ENCODE results near the gene ACTR1A. TPM values are rescaled to one million over a fixed set of nuclear protein-coding genes. Genes with fewer than 3 reads are reported as not detected.

ACTR1A gene
- total and polyA plus RNA-seq, 2 donors (not counting 1 experiment from before 2014, with no cell fraction given): 38.3 to 58.3 TPM

DNA sequence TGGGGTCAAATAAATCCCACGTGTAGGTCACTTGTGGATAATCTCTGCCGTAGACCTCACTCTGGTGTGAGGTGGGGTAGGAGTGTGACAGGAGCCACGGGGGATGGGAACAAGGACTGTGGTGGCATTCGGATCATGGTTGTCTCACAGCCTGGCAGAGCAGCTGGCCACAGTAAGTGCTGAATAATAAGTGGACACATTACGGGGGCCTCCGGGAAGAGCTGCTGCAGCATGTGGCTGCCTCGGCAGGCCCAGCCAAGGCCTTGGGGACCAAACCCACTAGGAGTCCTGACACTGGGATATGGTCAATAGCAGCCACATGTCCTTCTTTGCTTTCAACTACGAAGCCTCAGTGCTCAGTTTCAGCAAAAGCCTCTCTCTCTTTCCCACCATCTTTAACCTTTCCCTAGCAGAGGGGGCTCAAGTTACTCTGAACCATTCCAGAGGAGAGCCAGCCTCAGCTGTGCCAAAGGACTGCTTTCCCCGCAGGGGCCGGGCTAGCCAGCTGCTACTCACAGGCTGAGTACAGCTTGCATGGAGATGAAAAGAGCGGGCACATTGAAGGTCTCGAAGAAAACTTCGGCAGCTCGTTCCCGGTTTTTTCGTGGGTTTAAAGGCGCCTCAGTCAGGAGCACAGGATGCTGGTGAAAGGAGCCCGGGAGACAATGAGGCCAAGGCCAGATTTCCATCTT, 17.3 kb downstream of the ACTR1A start:
- TF ChIP-seq, protein P1, sequence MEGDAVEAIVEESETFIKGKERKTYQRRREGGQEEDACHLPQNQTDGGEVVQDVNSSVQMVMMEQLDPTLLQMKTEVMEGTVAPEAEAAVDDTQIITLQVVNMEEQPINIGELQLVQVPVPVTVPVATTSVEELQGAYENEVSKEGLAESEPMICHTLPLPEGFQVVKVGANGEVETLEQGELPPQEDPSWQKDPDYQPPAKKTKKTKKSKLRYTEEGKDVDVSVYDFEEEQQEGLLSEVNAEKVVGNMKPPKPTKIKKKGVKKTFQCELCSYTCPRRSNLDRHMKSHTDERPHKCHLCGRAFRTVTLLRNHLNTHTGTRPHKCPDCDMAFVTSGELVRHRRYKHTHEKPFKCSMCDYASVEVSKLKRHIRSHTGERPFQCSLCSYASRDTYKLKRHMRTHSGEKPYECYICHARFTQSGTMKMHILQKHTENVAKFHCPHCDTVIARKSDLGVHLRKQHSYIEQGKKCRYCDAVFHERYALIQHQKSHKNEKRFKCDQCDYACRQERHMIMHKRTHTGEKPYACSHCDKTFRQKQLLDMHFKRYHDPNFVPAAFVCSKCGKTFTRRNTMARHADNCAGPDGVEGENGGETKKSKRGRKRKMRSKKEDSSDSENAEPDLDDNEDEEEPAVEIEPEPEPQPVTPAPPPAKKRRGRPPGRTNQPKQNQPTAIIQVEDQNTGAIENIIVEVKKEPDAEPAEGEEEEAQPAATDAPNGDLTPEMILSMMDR (IDR thresholded peaks at IDR 0.05): no peak
- no peak for TF ChIP-seq EZH2 (IDR thresholded peaks at IDR 0.05; ENCODE audit: borderline replicate concordance, insufficient read depth, low read depth, low read length, poor library complexity, severe bottlenecking)
- ATAC-seq (ENCODE audit: low read depth) (no peak), DNase-seq (no peak)
- ChIA-PET CTCF (interaction anchor here (1.0 to 1.1 kb wide), 2 partner anchors 11 to 133 kb away, joined by 3 read pairs; no protein-coding TSS in a partner anchor), POLR2A (no interaction called here)
- Histone ChIP-seq H3K27ac (ENCODE audit: low read length in 2 of 2) (no peak overlapping the region), H3K9ac (ENCODE audit: low read length) (no peak overlapping the region), H3K79me2 (ENCODE audit: control insufficient read depth, insufficient read depth, low read length) (no peaks in the 10 kb centered on the region), H3K4me3 (ENCODE audit: control extremely low read depth in 1 of 5, extremely low read depth in 1 of 5, insufficient read depth in 1 of 5, low read depth in 2 of 5, low read length in 4 of 5) (no peak overlapping the region), H3K36me3 (replicated peaks in 1 of 2; ENCODE audit: control extremely low read depth in 1 of 2, control insufficient read depth in 1 of 2, extremely low read depth in 1 of 2, insufficient read depth in 2 of 2, low read length in 1 of 2) (peaks cover 4 to 90% of the 10 kb centered on the region in 2 experiments), H2AFZ (ENCODE audit: insufficient read depth, low read depth, low read length, poor library complexity, severe bottlenecking) (no peak overlapping the region), H3K4me2 (replicated peaks; ENCODE audit: low read depth, low read length, poor library complexity, severe bottlenecking) (no peak overlapping the region), H3K9me3 (ENCODE audit: control extremely low read depth in 1 of 3, control insufficient read depth in 2 of 3, insufficient read depth in 1 of 3, low read length in 2 of 3) (no peaks in the 10 kb centered on the region), H4K20me1 (ENCODE audit: control insufficient read depth, insufficient read depth, low read length, poor library complexity, severe bottlenecking) (peaks cover 9% of the 10 kb centered on the region), H3K27me3 (replicated peaks in 1 of 4; ENCODE audit: control extremely low read depth in 1 of 4, control insufficient read depth in 3 of 4, insufficient read depth in 4 of 4, low read length in 3 of 4) (no peaks in the 10 kb centered on the region), H3K4me1 (ENCODE audit: control insufficient read depth in 2 of 2, insufficient read depth in 2 of 2, low read length in 2 of 2) (no peaks in the 10 kb centered on the region)
- 97% methylated on average over 18 of the region's 18 CpGs for WGBS (ENCODE audit: insufficient coverage)
- Mint-ChIP-seq H3K4me1 (no peaks in the 10 kb centered on the region), H3K27ac (no peak overlapping the region), H3K4me3 (no peak overlapping the region), H3K27me3 (no peaks in the 10 kb centered on the region), H3K9me3 (ENCODE audit: insufficient read depth) (no peaks in the 10 kb centered on the region)
- intact Hi-C loops (cut with micrococcal nuclease): no loop called here

DNA sequence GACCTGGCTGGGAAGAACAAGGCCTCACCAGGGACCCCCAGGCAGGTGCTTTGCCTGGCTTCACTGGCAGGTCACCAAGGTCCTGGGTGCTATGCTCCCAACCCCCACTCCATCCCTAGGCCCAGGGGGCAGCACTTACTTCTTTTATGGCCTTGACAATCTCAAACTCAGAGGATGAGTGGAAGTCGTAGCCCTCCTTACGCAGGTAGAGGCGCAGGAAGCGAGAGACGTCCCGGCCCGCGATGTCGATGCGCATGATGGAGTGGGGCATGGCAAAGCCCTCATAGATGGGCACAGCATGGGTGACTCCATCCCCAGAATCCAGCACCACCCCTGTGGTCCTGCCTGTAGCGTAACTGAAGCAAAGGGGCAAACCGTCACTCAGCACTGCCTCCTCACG, 18.5 kb downstream of the ACTR1A start:
- Histone ChIP-seq H3K27ac (ENCODE audit: low read length in 2 of 2) (no peak overlapping the region), H3K9me3 (ENCODE audit: control extremely low read depth in 1 of 3, control insufficient read depth in 2 of 3, insufficient read depth in 1 of 3, low read length in 2 of 3) (no peaks in the 10 kb centered on the region), H3K4me2 (replicated peaks; ENCODE audit: low read depth, low read length, poor library complexity, severe bottlenecking) (no peak overlapping the region), H2AFZ (ENCODE audit: insufficient read depth, low read depth, low read length, poor library complexity, severe bottlenecking) (no peak overlapping the region), H3K79me2 (ENCODE audit: control insufficient read depth, insufficient read depth, low read length) (no peaks in the 10 kb centered on the region), H4K20me1 (ENCODE audit: control insufficient read depth, insufficient read depth, low read length, poor library complexity, severe bottlenecking) (peaks cover 9% of the 10 kb centered on the region), H3K27me3 (replicated peaks in 1 of 4; ENCODE audit: control extremely low read depth in 1 of 4, control insufficient read depth in 3 of 4, insufficient read depth in 4 of 4, low read length in 3 of 4) (no peaks in the 10 kb centered on the region), H3K36me3 (replicated peaks in 1 of 2; ENCODE audit: control extremely low read depth in 1 of 2, control insufficient read depth in 1 of 2, extremely low read depth in 1 of 2, insufficient read depth in 2 of 2, low read length in 1 of 2) (peaks cover 4 to 95% of the 10 kb centered on the region in 2 experiments), H3K4me1 (ENCODE audit: control insufficient read depth in 2 of 2, insufficient read depth in 2 of 2, low read length in 2 of 2) (peaks cover 0 to 3% of the 10 kb centered on the region in 2 donors), H3K4me3 (ENCODE audit: control extremely low read depth in 1 of 5, extremely low read depth in 1 of 5, insufficient read depth in 1 of 5, low read depth in 2 of 5, low read length in 4 of 5) (no peak overlapping the region), H3K9ac (ENCODE audit: low read length) (no peak overlapping the region)
- TF ChIP-seq EZH2 (IDR thresholded peaks at IDR 0.05; ENCODE audit: borderline replicate concordance, insufficient read depth, low read depth, low read length, poor library complexity, severe bottlenecking): no peak
- TF ChIP-seq, protein P1 (IDR thresholded peaks at IDR 0.05): no peak
- no peaks in the 10 kb centered on the region for H3K27me3 Mint-ChIP-seq
- ATAC-seq (ENCODE audit: low read depth): no peak
- CTCF ChIA-PET: interaction anchor here (6.4 kb wide), 1 partner anchor 254 kb away, joined by 57 read pairs; no protein-coding TSS in a partner anchor
- H3K27ac Mint-ChIP-seq: no peak overlapping the region
- no peak overlapping the region for H3K4me3 Mint-ChIP-seq
- POLR2A ChIA-PET: no interaction called here
- intact Hi-C loops (cut with micrococcal nuclease): no loop called here
- DNase-seq: no peak
- H3K9me3 Mint-ChIP-seq (ENCODE audit: insufficient read depth): no peaks in the 10 kb centered on the region
- H3K4me1 Mint-ChIP-seq: peaks cover 3% of the 10 kb centered on the region
- WGBS (ENCODE audit: insufficient coverage): 97% methylated on average over 10 of the region's 13 CpGs
